Gastrocnemius medialis (tissue), 4 donors: ENCODE measurements around the gene GLE1. TPM values are rescaled to one million over a fixed set of nuclear protein-coding genes. Genes with fewer than 3 reads are reported as not detected.

ENCODE experiments used
- ATAC-seq, 2 donors: fragments of 150-250 bp; one replicate each; pipeline ENCODE4 v1.9.1; 2016
- DNase-seq, 2 donors: peaks; one replicate each; pipeline ENCODE4 v3.0.0-alpha.2; 2019
- H3K27ac ChIP-seq, 4 donors: fragments of 200-600 bp; sonication (generic); 1 replicate in 1 of 4; 2 replicates in 3 of 4; pipeline ENCODE4 v1.5.1; 2016 to 2018; ENCODE audit warnings: mild to moderate bottlenecking in 2 of 4, moderate library complexity in 1 of 4
- H3K27me3 ChIP-seq, 3 donors: fragments of 200-600 bp; sonication (generic) in 2 of 3; 1 replicate in 1 of 3; 2 replicates in 2 of 3; pipeline versions ENCODE4 v1.5.1 to v1.6.0; 2016 to 2019; ENCODE audit warnings: mild to moderate bottlenecking in 1 of 3, moderate library complexity in 1 of 3
- H3K36me3 ChIP-seq, 2 donors: fragments of 200-600 bp; sonication (generic) in 1 of 2; one replicate each; pipeline ENCODE4 v1.5.1; 2017 to 2018
- H3K4me1 ChIP-seq, 2 donors: fragments of 200-600 bp; sonication (generic) in 1 of 2; one replicate each; pipeline ENCODE4 v1.5.1; 2016 to 2017; ENCODE audit warnings: mild to moderate bottlenecking in 2 of 2
- H3K4me3 ChIP-seq, 4 donors: fragments of 200-600 bp; sonication (generic) in 3 of 4; 1 replicate in 1 of 4; 2 replicates in 3 of 4; pipeline ENCODE4 v1.5.1; 2016 to 2019; ENCODE audit warnings: mild to moderate bottlenecking in 2 of 4
- H3K9me3 ChIP-seq, 3 donors: fragments of 200-600 bp; sonication (generic) in 2 of 3; 1 replicate in 1 of 3; 2 replicates in 2 of 3; pipeline ENCODE4 v1.5.1; 2016 to 2019
- CTCF ChIP-seq, 5 experiments: fragments of 450-650 bp in 3 of 5; fragments of 200-600 bp in 2 of 5; sonication (generic) in 2 of 5; IDR thresholded peaks in 4 of 5; conservative IDR thresholded peaks in 1 of 5; 1 replicate in 4 of 5; 2 replicates in 1 of 5; pipeline ENCODE4 v1.5.1; 2016 to 2019; ENCODE audit warnings: antibody characterized with exemption in 5 of 5, mild to moderate bottlenecking in 3 of 5, moderate library complexity in 3 of 5
- POLR2A ChIP-seq, 2 donors: fragments of 450-650 bp; IDR thresholded peaks; one replicate each; pipeline ENCODE4 v1.6.1; 2017; ENCODE audit warnings: antibody characterized with exemption in 2 of 2, mild to moderate bottlenecking in 2 of 2, moderate library complexity in 2 of 2
- in situ Hi-C, 4 donors: fragments of 200-750 bp; cut with MboI; loops; one replicate each; pipeline versions ENCODE4 v1.15.0 to v1.8.0; 2017; ENCODE audit warnings: low sequenced_read_pairs in 4 of 4
- intact Hi-C: fragments of 100-400 bp; cut with DNase I; formaldehyde crosslinking; loops from one replicate; pipeline ENCODE4 v1.15.1; 2023; ENCODE audit warnings: low total_unique reads
- total RNA-seq, 4 donors: library from RNA; depleted of rRNA; stranded (reverse); fragments of >200 nt; gene quantifications; one replicate each; pipeline versions ENCODE4 v1.1.0 to v1.2.3, GENCODE V29; 2016

GLE1 gene
- total RNA-seq, 4 donors from 2014 or later, result 31.4 to 56.7 (median 32.7) TPM

DNA sequence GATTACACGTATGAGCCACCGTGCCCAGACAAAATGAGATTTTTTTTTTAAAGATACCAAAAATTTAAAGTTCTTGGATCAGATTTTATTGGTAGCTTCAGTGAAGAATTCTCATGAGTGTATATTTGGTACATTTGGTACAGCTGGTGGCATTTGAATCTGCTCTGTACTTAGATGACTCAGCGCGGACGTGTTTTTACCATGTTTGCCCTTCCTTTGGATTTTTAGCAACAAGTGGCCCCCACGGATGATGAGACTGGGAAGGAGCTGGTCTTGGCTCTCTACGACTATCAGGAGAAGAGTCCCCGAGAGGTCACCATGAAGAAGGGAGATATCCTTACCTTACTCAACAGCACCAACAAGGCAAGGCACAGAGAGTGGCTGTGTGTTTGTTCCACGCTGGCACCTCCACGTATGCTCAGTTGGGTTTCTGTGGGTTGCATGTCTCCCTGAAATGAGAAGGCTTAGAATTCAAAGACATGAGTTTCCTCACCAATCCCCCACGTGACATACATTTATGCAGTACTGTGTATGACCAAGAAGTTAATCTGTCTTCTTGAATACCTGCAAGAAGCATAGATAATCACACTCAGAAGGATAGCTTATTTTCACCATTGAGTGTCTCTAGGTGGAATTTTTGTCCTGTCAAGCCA is 84.2 kb downstream of the GLE1 start:
- DNase-seq (no peak), ATAC-seq (no peak)
- TF ChIP-seq POLR2A (IDR thresholded peaks at IDR 0.05), result no peak
- TF ChIP-seq CTCF (IDR thresholded peaks at IDR 0.05 in 4 of 5, conservative IDR thresholded peaks at IDR 0.05 in 1 of 5), result no peak
- no peak overlapping the region for H3K27ac ChIP-seq
- no peaks in the 10 kb centered on the region for H3K4me1 ChIP-seq
- no peaks in the 10 kb centered on the region for H3K27me3 ChIP-seq
- H3K9me3 ChIP-seq, result no peaks in the 10 kb centered on the region
- H3K36me3 ChIP-seq, result peaks cover 0 to 89% of the 10 kb centered on the region in 2 donors
- H3K4me3 ChIP-seq, result no peak overlapping the region
- in situ Hi-C loops (no loop called here), intact Hi-C loops (no loop called here)

Other genes with a start within 250 kb of the GLE1 start
- 10 to 100 TPM; 68.9 to 84.6 (median 78.5) TPM for gene GOLGA2, start 228.7 kb upstream of the GLE1 start, total RNA-seq
- 10 to 100 TPM; 12.7 to 23.8 (median 13.5) TPM for gene SWI5, start 228.4 kb upstream of the GLE1 start, total RNA-seq
- 10 to 100 TPM in 3 of 4 donors, 1 to 10 TPM in 1; 7.1 to 18.1 (median 14.3) TPM for gene TRUB2, start 182.3 kb upstream of the GLE1 start, total RNA-seq
- 10 to 100 TPM; 25.1 to 42.4 (median 34.3) TPM for gene COQ4, start 181.9 kb upstream of the GLE1 start, total RNA-seq
- 10 to 100 TPM; 10.9 to 30.4 (median 26.1) TPM for gene SLC27A4, start 164.2 kb upstream of the GLE1 start, total RNA-seq
- gene URM1, start 133.3 kb upstream of the GLE1 start, total RNA-seq, result 10 to 100 TPM; 24.1 to 34.1 (median 32.9) TPM
- gene CERCAM, start 83.9 kb upstream of the GLE1 start, total RNA-seq, result 1 to 10 TPM; 1.1 to 6.1 (median 2.3) TPM
- 10 to 100 TPM in 2 of 4 donors, 1 to 10 TPM in 2; 8.5 to 11.0 (median 9.9) TPM for gene ODF2, start 48.7 kb upstream of the GLE1 start, total RNA-seq
- 10 to 100 TPM; 30.2 to 41.5 (median 33.0) TPM for gene SPTAN1, start 47.9 kb downstream of the GLE1 start, total RNA-seq
- gene DYNC2I2, start 152.1 kb downstream of the GLE1 start, total RNA-seq, result 10 to 100 TPM; 11.4 to 29.1 (median 21.1) TPM
- gene SET, start 184.5 kb downstream of the GLE1 start, total RNA-seq, result 100 to 1,000 TPM; 102 to 191 (median 170) TPM
- gene PKN3, start 197.8 kb downstream of the GLE1 start, total RNA-seq, result 1 to 10 TPM; 1.4 to 5.2 (median 3.3) TPM
- gene ZDHHC12, start 219.4 kb downstream of the GLE1 start, total RNA-seq, result 10 to 100 TPM in 3 of 4 donors, 1 to 10 TPM in 1; 8.9 to 37.3 (median 31.0) TPM